Activated gamma-delta T cell treated with anti-CD3 and anti-CD28 coated beads, Interleukin-2, amount 50 U/mL, for 16 hours (primary cell): ENCODE data around the gene MYRF.

Experiments
- DNase-seq: peaks from one replicate; pipeline ENCODE4 v3.0.0-alpha.2; 2020; ENCODE audit warnings: low read depth

MYRF gene

DNA sequence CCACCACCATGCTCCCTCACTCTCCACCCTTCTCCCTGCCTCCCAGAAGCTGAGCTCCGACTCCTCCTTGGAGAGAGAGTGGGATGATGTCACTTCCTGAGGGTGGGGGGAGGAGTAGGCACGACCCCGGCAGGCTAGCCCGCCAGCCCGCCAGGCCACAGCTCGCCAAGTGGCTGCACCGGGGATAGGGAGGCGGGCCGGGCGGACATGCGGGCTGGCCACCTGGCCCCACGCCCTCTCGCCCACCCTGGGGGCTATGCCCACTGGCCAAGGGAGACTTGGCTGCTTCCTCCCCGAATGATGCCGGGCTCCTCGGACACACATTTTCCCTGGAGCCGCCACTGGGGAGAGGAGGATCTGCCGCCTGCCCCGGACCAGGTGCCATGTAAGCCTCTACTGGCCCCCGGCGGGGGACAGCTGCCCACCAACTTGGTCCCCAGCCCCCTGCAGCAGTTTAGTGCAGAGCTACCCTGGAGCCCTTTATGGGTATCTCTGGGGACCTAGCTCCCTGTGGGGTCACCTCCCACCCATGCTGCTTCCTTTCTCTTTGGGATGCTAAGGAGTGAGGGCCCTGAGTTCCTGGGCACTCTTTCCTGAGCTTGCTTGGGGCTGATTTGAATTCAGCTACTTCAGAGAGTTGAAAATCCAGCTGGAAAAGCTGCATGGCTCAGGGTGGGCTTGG lies 33.7 kb upstream of the MYRF start:
- DNase-seq, result no peak

DNA sequence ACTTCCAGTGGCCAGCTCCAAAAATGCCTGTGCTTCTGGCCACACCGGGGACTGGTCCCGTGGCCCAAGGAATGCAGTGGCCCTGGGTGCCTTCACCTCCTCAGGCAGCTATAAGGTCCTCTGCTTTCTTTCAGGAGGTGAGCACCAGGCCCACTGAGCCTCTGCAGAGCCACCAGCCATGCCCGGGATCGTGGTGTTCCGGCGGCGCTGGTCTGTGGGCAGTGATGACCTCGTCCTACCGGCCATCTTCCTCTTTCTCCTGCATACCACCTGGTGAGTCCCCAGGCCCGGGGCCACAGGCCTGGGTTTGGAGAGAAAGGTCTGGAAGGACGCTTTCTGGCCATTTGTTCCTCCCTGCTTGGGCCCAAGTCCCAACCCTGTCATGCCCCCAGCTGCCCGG lies 32.5 kb upstream of the MYRF start:
- DNase-seq, result no peak

DNA sequence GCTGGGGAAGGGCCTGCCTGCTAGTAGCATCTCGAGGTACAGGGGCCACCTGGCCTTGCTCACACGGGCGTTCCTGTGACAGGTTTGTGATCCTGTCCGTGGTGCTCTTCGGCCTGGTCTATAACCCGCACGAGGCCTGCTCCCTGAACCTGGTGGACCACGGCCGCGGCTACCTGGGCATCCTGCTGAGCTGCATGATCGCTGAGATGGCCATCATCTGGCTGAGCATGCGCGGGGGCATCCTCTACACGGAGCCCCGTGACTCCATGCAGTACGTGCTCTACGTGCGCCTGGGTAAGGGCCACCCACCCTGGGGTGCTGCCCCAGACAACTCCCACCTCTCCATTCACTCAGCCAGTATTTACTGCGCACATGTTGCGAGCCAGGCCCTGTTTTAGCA lies 31.8 kb upstream of the MYRF start:
- DNase-seq, result no peak

DNA sequence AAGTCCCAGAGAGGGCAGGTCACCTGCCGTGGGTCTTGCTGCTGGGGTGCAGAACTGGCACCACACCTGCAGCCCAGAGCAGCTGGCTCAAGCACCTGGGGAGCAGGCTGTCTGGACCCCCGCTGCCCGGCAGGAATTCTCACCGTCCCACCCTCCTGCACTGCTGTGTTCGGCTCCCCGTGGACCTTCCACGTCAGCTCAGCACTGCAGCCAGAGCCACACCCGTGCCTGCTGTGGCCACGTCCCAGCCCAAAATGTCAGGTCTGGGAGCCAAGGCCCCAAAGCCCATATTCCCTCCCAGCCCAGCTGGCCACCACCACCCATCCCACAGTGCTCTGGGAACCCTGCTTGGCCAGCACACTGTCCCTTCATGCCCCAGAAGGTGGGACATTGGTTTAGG lies 28.0 kb upstream of the MYRF start:
- DNase-seq, result no peak

DNA sequence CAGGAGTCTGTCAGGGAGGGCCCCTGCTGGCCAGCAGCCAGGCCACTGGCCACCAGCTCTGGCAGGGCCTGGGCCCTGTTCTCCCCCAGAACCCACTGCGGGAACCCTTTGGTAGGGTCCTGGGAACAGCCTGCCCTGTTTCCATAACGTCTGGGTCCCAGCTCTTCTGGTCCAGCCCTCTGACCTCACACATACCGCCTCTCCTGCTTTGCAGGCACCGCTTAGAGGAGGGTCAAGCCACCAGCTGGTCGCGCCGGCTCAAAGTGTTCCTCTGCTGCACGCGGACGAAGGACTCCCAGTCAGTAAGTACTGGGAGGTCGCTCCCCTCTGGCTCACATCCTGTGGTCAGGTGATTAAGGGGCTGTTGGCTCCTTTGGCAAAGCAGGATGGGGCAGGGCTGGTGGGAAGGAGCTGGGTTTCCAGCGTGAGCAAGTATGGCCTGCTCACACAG lies 26.6 kb upstream of the MYRF start:
- DNase-seq, result no peak

DNA sequence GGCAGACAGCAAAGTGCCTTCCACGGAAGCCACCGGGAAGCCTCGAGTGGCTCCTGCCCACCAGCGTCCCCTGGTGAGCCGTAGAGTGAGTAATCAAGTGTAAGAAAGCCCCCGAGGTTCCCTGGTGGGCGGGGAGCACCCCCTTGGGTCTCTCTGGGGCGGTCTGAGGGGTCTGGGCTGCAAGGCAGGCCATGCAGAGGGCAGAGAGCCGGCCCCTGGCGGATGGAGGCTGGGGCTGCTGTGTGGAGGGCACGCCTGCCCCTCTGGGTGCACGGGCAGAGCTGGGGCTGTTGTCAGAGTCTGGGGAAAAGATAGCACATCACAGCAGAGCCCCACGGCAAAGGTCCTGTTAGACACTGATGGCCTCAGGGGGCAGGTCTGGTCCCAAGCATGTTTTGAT lies 25.7 kb upstream of the MYRF start:
- DNase-seq, result no peak

DNA sequence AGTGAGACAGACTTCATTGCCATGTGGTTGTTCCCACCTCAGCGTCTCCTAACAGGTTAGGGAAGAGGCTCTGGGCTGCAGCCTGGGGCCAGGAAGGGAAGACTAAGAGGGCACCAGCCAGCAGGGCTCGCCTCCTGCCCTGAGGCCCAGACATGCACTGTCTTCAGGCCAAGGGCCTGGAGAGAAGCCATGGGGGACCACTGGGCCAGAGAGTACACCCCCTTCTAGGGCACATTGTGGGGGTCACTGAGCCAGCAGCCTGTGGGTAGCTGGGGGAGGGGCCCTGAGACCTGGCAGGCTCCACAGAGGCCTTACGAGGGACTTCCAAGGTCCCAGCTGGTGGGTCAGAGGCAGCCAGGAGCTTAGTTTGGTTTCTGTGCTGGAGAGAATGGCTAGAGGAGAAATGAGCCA lies 25.0 kb upstream of the MYRF start:
- no peak for DNase-seq

DNA sequence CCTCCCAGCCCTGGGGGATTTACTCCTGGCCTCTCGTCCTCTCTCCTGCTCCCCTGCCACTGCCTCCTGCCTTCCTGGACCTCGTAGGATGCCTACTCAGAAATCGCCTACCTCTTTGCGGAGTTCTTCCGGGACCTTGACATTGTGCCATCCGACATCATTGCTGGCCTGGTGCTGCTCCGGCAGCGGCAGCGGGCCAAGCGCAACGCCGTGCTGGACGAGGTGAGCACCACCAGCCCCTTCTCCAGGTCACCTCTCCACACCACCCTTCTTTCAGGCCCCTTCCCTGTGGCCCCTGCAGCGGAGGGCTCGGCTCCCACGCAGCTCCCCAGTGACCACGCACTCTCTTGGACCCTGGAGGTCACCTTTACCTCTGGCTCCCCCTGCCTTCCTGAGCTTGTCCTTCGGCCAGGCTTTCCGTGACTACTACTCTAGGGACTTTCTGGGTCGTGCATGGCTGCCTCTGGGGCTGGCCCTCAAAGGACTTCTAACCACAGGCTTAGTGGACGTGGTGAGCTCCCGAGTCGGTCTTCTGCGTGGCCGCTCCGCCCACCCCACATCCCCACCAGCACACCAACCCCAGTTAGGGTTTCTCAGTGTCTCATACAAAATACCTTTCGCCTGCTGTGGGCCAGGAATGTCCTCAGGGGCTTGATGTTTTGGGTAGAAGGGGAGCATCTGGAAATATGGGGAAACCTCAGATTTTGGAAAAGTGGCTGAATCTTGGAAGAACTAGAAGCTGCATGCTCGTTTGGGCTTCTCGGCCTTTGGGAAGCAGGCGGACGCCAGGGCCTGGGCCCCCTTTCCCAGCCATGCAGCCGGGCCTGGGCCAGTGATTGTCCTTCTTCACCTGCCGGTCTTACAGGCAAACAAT lies 24.1 kb upstream of the MYRF start:
- no peak for DNase-seq

DNA sequence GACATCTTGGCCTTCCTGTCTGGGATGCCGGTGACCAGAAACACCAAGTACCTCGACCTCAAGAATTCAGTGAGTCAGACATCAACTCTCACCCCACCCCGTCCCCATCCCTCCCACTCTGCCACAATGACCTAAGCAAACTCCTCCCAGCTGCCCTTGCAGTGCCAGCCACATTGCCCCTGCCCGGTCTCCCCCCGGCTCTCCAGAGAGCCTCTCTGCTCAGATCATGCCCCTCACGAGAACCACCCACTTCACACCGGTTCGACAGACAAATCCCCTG lies 23.6 kb upstream of the MYRF start:
- no peak for DNase-seq

DNA sequence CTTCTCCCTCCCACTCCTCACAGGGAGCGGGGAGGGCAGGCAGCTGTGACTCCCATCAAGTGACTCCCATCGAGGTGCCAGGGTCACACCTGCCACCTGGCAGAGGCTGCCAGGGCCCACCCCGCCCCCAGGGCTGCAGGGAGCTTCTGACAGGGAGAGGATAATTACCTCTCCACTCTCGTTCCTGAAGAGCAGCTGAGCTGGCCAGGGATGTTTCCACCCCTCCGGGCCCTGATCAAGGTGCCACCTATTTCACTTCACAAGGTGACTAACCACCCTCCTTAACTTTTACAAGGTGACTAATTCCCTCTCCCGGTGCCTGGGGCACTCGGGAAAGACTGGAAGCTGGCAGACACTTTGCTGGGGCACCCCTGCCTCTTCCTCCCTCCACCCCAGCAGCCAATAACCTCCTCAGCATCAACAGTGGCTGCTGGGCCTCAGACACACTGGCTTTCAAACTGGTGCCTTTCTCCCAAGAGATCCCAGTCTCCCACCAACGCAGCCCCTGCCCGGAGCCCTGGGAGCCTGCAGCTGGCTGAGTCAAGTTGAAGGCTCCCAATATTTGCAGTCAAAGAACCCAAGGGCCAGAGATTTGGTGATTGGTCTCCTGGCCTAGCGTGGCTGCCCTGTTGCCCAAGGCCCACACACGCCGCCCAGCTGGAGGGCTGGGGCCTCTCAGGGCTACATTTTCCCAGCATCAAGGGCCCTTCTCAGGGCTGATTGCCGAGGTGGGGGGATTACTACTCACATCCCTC lies 22.0 kb upstream of the MYRF start:
- DNase-seq, result no peak

DNA sequence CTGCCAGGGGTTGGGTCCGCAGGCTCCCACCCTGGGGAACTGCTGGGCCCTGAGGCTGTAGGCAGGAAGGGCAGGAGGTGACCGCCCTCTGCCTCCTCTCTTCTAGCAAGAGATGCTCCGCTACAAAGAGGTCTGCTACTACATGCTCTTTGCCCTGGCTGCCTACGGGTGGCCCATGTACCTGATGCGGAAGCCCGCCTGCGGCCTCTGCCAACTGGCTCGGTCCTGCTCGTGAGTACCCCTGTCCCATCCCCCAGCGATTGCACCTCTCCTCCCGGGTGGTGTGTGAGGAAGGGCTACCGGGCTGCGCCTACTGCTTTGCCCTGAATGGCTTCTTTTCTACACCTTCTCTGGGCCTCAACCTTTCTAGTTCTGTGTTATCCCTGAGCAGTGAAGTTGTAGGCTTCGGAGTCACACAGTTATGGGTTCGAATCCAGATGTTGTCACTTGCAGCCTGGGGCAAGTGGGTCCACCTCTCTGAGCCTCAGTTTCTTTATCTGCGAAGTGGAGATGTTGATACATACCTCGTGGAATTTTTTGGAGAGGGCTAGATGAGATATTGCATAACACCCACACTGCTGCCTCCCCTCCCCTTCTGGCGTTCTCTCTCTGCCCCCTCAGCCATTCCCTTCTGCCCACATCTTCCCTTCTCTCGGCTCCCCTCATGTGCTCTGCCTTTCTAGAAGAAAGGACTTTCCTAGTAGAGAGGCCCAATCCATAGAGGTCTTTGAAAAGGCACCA lies 21.1 kb upstream of the MYRF start:
- DNase-seq, result no peak

DNA sequence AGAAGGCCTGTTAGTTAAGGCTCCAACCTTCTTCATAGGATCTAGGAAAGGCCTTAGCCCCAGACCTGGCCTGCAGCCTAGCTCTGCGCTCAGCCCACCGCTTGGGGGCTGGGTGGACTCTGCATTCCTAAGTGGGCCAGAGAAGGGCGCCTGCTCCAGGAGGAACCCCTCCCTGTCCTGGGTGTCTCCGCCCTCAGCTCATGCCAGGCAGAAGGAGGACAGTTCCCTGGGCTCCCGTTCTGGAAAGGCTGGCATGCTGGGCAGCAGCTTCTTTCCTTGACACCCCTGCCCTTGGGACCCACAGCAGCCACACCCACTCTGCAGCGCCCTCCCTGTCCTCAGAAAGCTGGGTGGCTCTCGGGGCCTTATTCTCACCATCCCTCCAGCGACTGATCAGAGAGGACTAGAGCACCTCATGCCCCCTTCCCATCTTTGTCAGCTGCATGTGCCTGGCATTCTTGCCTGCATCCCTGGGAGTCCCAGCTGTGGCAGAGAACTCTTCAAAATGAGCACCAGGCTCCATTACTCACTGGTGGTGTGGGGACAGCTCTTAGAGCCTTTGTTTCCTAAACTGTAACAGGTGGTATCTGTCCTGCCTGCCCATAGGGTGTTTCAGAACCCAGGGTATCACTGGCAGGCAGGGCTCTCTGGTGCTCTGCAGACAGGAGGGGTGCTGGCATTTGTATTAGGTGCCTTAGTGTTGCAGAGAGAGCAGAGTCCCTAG lies 20.3 kb upstream of the MYRF start:
- DNase-seq, result no peak

DNA sequence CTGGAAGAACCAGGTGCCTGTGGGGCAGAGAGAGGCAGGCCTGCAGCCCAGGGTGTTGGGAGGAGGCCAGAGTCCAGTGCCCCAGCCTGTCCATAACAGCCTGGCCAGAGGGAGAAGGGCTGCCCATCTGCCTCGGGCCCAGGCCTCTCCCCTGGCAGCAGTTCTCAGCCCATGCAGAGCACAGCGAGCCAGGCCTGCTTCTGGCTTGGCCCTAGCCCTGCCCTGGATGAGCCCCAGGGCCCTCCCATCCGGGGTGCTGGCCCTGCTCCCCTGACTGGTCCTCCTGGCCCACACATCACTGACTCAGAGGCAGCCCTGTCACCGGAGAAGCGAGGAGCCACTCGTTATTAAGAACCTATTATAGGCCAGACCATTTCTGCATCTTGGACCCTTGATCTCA lies 19.7 kb upstream of the MYRF start:
- no peak for DNase-seq

DNA sequence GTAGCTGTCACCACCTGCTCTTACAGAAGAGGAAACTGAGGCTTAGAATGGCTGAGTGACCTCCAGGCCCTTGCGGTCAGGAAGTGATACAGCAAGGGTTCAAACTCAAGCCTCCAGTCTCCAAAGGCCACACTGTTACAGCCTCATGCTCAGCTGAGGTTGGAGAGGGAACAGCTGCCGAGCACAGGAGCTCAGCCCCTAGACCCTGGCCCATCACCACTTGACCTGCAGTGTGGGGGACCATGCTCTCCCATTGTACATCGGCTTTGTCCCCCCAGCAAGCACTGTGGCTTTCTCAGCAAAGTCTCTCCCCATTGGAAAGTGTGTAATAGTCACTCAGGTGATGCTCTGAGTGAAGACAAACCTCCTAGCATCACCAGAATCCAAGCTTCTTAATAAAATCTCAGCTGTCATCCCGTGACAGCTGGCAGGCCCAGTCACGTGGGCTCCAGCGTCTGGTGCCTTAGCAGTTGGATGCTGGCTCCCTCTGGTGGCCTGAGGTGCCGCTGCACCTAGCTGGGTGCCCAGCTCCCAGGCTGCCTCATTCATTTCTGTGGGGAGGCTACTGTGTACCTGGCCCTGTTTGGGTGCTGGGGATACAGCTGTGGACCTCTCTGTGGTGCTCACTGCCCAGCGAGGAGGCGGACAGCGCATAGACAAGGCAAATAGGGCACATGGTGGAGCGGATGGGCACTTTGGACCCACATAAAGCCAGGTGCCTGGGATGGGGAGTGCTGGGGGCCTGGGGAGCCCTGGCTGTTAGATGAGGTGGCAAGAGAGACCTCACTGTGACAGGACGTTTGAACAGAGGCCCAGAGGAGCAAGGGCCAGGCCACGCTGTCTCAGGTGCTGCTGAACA lies 19.1 kb upstream of the MYRF start:
- DNase-seq, result peak; percentile 65

DNA sequence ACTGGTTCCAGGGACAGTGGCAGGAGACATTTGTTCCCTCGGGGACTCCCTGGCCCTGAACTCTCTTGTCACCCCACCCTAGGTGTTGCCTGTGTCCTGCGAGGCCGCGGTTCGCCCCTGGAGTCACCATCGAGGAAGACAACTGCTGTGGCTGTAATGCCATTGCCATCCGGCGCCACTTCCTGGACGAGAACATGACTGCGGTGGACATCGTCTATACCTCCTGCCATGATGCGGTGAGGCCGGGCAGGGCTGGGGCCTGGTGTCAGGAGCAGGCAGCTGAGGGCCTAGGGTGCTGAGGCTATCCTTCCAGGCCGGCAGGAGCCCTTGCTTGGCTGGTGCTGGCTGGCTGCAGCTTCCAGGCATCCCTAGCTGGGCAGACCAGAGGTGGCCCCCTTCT lies 17.7 kb upstream of the MYRF start:
- DNase-seq, result no peak

DNA sequence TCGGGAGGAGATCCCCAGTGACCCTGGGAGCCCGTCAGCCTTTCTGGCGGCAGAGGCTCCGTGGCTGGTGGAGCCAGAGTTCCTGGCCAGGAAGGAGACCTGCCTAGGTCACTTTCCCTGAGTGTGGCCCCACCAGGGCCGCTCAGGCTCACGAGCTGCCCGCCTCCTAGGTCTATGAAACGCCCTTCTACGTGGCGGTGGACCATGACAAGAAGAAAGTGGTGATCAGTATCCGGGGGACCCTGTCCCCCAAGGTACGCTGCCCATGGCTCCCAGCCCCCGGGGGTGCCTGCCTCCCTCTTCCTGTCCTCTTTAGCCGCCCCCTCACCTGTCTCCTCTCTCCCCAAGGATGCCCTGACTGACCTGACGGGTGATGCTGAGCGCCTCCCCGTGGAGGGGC lies 17.0 kb upstream of the MYRF start:
- no peak for DNase-seq

DNA sequence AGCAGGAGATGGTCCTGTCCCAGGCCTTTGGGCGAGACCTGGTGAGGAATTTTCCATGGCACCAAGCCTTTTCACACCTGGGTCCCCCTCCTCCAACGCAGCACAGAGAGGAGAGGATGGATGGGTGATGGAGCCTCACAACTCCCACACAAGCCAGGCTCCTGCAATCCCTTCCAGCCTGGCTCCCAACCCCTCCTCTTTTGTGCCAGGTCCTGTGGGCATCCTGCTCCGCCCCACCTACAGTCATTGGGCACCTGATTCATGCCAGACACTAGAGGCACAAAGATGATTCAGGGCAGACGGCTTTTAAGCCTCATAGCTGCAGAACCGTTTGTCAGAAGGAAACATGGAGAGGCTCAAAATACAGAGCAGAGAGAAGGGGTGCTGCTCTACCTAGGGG lies 16.1 kb upstream of the MYRF start:
- no peak for DNase-seq

DNA sequence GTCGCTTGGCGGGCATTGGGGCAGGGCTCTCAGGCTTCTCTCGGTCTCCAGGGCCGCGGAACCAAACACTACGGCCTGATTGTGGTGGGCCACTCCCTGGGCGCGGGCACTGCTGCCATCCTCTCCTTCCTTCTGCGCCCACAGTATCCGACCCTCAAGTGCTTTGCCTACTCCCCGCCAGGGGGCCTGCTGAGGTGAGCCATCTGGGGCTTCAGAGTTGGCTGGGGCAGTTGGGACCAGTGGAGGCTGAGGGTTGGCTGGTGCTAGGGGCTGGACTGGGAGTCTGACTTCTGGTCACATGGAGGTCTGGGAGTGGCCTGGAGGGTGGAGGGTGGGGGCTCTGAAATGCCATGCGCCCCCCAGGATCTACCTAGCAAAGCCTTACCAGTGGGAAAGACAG lies 15.3 kb upstream of the MYRF start:
- no peak for DNase-seq

DNA sequence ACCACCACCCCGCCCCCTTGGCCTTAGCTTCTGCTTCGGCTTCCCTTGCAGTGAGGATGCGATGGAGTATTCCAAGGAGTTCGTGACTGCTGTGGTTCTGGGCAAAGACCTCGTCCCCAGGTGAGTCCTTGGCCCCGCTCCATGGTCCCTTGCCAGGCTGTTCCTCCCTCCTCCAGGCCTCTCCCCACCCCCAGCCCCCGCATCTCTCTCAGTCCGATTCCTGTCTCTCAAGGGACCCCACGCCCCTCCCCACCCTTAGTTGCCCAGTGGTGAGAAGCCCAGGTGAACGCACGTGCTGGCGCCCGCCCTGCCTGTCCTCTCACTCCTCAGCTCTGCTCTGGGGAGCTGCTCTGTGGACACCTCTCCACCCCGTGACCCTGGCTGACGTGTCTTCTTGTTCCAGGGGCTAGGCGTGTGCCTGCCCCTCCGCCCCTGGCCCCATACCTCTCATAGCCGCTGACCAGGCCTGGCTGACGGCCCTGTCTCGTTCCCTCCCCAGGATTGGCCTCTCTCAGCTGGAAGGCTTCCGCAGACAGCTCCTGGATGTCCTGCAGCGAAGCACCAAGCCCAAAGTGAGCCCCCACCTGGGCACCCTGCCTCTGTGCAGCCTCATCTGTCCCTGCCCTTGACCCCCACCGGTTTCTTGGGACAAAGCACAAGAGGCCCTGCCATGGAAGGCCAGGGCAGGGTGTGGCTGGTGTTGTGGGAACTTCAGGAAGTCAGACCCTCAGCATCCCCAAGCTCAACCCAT lies 14.6 kb upstream of the MYRF start:
- no peak for DNase-seq

DNA sequence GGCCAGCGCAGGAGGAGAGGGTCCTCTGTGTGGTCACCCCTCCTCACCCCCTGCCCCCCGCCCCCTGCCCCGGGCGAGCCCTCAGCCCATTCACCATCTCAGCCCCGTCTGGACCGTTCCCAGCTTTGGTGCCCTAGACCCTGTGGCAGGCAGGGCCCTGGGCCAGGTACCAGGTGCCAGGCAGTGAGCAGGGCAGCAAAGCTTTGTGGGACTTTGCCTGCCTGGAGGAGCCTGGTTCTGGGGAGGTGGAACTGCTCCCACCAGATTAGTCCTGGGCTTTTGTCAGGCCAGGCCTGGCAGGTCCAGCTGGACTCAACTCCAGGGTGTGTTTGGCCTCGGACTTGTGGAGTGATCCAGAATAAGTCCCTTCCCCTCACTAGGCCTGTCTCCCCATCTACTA lies 13.7 kb upstream of the MYRF start:
- DNase-seq, result no peak
